ENCODE data around the gene BCR.

Gene BCR

GRCh38 chr22:23275751-23276150 is 95.4 kb downstream of the BCR start:
- Histone ChIP-seq H3K79me2 (ENCODE audit: insufficient read depth, low read depth) (no peaks in the 10 kb centered on the region; the same call in 1 of the 2 replicates), H2AFZ (ENCODE audit: low read depth) (no peak overlapping the region), H3K4me3 (IDR thresholded peaks at IDR 0.05; ENCODE audit: insufficient read depth, low read depth, low read length) (no peak overlapping the region), H3K27me3 (ENCODE audit: insufficient read depth, low read depth) (no peaks in the 10 kb centered on the region), H3K4me1 (ENCODE audit: low read depth, poor library complexity, severe bottlenecking) (peaks cover 28% of the 10 kb centered on the region), H3K36me3 (ENCODE audit: insufficient read depth) (no peaks in the 10 kb centered on the region), H3K9ac (no peak overlapping the region), H3K27ac (no peak overlapping the region), H4K20me1 (ENCODE audit: insufficient read depth) (no peaks in the 10 kb centered on the region), H3K4me2 (no peak overlapping the region)
- no peak for TF ChIP-seq CTCF (conservative IDR thresholded peaks at IDR 0.05; ENCODE audit: low read depth, low read length)

- no peak overlapping the region for H3K4me3 ChIP-seq (IDR thresholded peaks at IDR 0.05; ENCODE audit: insufficient read depth, low read depth, low read length)
- H3K4me2 ChIP-seq: no peak overlapping the region
- no peak overlapping the region for H3K27ac ChIP-seq
- H3K79me2 ChIP-seq (ENCODE audit: insufficient read depth, low read depth): no peaks in the 10 kb centered on the region; the same call in 1 of the 2 replicates
- H2AFZ ChIP-seq (ENCODE audit: low read depth): no peak overlapping the region
- peaks cover 35% of the 10 kb centered on the region for H3K4me1 ChIP-seq (ENCODE audit: low read depth, poor library complexity, severe bottlenecking)
- H3K36me3 ChIP-seq (ENCODE audit: insufficient read depth): no peaks in the 10 kb centered on the region
- no peak for TF ChIP-seq CTCF (conservative IDR thresholded peaks at IDR 0.05; ENCODE audit: low read depth, low read length)
- no peaks in the 10 kb centered on the region for H4K20me1 ChIP-seq (ENCODE audit: insufficient read depth)
- no peak overlapping the region for H3K9ac ChIP-seq
- H3K27me3 ChIP-seq (ENCODE audit: insufficient read depth, low read depth): no peaks in the 10 kb centered on the region
Observed at GRCh38 chr22:23276656-23277582, 96.6 kb downstream of the BCR start.

GRCh38 chr22:23277583-23278295 is 97.4 kb downstream of the BCR start:
- peaks cover 44% of the 10 kb centered on the region for H3K4me1 ChIP-seq (ENCODE audit: low read depth, poor library complexity, severe bottlenecking)
- no peak for TF ChIP-seq CTCF (conservative IDR thresholded peaks at IDR 0.05; ENCODE audit: low read depth, low read length)
- no peak overlapping the region; the same call in 1 of the 2 replicates for H3K4me2 ChIP-seq
- H3K27me3 ChIP-seq (ENCODE audit: insufficient read depth, low read depth): no peaks in the 10 kb centered on the region
- no peaks in the 10 kb centered on the region for H4K20me1 ChIP-seq (ENCODE audit: insufficient read depth)
- H3K4me3 ChIP-seq (IDR thresholded peaks at IDR 0.05; ENCODE audit: insufficient read depth, low read depth, low read length): no peak overlapping the region
- no peak overlapping the region for H3K27ac ChIP-seq
- H3K9ac ChIP-seq: no peak overlapping the region
- no peaks in the 10 kb centered on the region; the same call in 1 of the 2 replicates for H3K79me2 ChIP-seq (ENCODE audit: insufficient read depth, low read depth)
- H3K36me3 ChIP-seq (ENCODE audit: insufficient read depth): no peaks in the 10 kb centered on the region
- no peak overlapping the region for H2AFZ ChIP-seq (ENCODE audit: low read depth)

GRCh38 chr22:23278883-23279675 is 98.8 kb downstream of the BCR start:
- Histone ChIP-seq H3K4me2 (peak overlapping the region; percentile 85; the same call in 1 of the 2 replicates), H2AFZ (ENCODE audit: low read depth) (no peak overlapping the region), H3K4me1 (ENCODE audit: low read depth, poor library complexity, severe bottlenecking) (peaks cover 57% of the 10 kb centered on the region), H3K27me3 (ENCODE audit: insufficient read depth, low read depth) (no peaks in the 10 kb centered on the region), H4K20me1 (ENCODE audit: insufficient read depth) (no peaks in the 10 kb centered on the region), H3K36me3 (ENCODE audit: insufficient read depth) (no peaks in the 10 kb centered on the region), H3K9ac (no peak overlapping the region), H3K79me2 (ENCODE audit: insufficient read depth, low read depth) (no peaks in the 10 kb centered on the region; the same call in 1 of the 2 replicates), H3K4me3 (IDR thresholded peaks at IDR 0.05; ENCODE audit: insufficient read depth, low read depth, low read length) (no peak overlapping the region), H3K27ac (peak overlapping the region; percentile 98)
- no peak for TF ChIP-seq CTCF (conservative IDR thresholded peaks at IDR 0.05; ENCODE audit: low read depth, low read length)
